Neuron (in vitro differentiated cells): ENCODE data around the gene XG.
A peak's percentile ranks its signal among the peaks of the same experiment; 100 is the strongest.
"Not testable (repeated sequence)": the region's sequence is repeated elsewhere in the genome, so short reads cannot be mapped to it uniquely, and the experiment has no call there.

Source experiments
- H2AFZ ChIP-seq: one replicate; pipeline ENCODE4 v1.6.1; 2013; ENCODE audit warnings: low read depth, mild to moderate bottlenecking, inconsistent platforms, low read length, moderate library complexity
- H3K27me3 ChIP-seq: one replicate; pipeline ENCODE4 v1.6.1; 2013; ENCODE audit warnings: low read length; ENCODE audit not compliant: insufficient read depth
- H3K36me3 ChIP-seq: one replicate; pipeline ENCODE4 v1.6.1; 2013; ENCODE audit warnings: low read length; ENCODE audit not compliant: insufficient read depth
- H3K4me1 ChIP-seq: one replicate; pipeline ENCODE4 v1.6.1; 2013; ENCODE audit warnings: low read length; ENCODE audit not compliant: insufficient read depth
- H3K4me3 ChIP-seq: 2 replicates; pipeline ENCODE4 v1.5.1; 2013; ENCODE audit warnings: mild to moderate bottlenecking, low read length, moderate library complexity
- H3K9me3 ChIP-seq: one replicate; pipeline ENCODE4 v1.6.1; 2013; ENCODE audit warnings: low read length

XG gene

GRCh38 chrX:2751874-2752300 is at the start of gene XG:
Gene XG, plus strand, starts transcription at chrX:2752040. Its CDS starts 235 bp downstream, at chrX:2752275.
- H3K4me1 ChIP-seq, H3K36me3 ChIP-seq, H3K4me3 ChIP-seq, H3K27me3 ChIP-seq, H3K9me3 ChIP-seq, H2AFZ ChIP-seq: not testable (repeated sequence)

- H3K4me1 ChIP-seq = peaks cover 53% of the 10 kb centered on the region
These were observed 47.9 kb upstream of the XG start for GRCh38 chrX:2703991-2704369.

GRCh38 chrX:2705046-2705832 is 46.6 kb upstream of the XG start:
- Histone ChIP-seq H3K4me3 (no peak overlapping the region), H3K27me3 (no peaks in the 10 kb centered on the region), H3K36me3 (no peaks in the 10 kb centered on the region), H2AFZ (no peak overlapping the region), H3K4me1 (peaks cover 62% of the 10 kb centered on the region), H3K9me3 (no peaks in the 10 kb centered on the region)

More at GRCh38 chrX:2703991-2704369, 47.9 kb upstream of the XG start:
- no peak overlapping the region for H3K4me3 ChIP-seq
- H3K9me3 ChIP-seq = no peaks in the 10 kb centered on the region
- no peaks in the 10 kb centered on the region for H3K36me3 ChIP-seq
- H3K27me3 ChIP-seq = no peaks in the 10 kb centered on the region
- no peak overlapping the region for H2AFZ ChIP-seq

GRCh38 chrX:2707334-2707760 is 44.5 kb upstream of the XG start:
- Histone ChIP-seq H3K4me3 (no peak overlapping the region), H3K27me3 (no peaks in the 10 kb centered on the region), H3K36me3 (no peaks in the 10 kb centered on the region), H3K9me3 (no peaks in the 10 kb centered on the region), H3K4me1 (peaks cover 66% of the 10 kb centered on the region), H2AFZ (no peak overlapping the region)

- Histone ChIP-seq H2AFZ (no peak overlapping the region), H3K4me1 (peaks cover 64% of the 10 kb centered on the region), H3K36me3 (peaks cover 4% of the 10 kb centered on the region), H3K4me3 (no peak overlapping the region), H3K9me3 (no peaks in the 10 kb centered on the region), H3K27me3 (no peaks in the 10 kb centered on the region)
These were observed 43.8 kb upstream of the XG start for GRCh38 chrX:2708021-2708420.

- Histone ChIP-seq H3K4me1 (peaks cover 58% of the 10 kb centered on the region), H2AFZ (no peak overlapping the region), H3K36me3 (peaks cover 7% of the 10 kb centered on the region), H3K4me3 (no peak overlapping the region), H3K27me3 (no peaks in the 10 kb centered on the region), H3K9me3 (no peaks in the 10 kb centered on the region)
These were observed 43.1 kb upstream of the XG start for GRCh38 chrX:2708592-2709188.

- Histone ChIP-seq H3K27me3 (no peaks in the 10 kb centered on the region), H3K9me3 (no peaks in the 10 kb centered on the region), H2AFZ (no peak overlapping the region), H3K36me3 (peaks cover 7% of the 10 kb centered on the region), H3K4me3 (no peak overlapping the region), H3K4me1 (peaks cover 49% of the 10 kb centered on the region)
These were observed 42.3 kb upstream of the XG start for GRCh38 chrX:2709556-2709955.

- Histone ChIP-seq H3K36me3 (peaks cover 12% of the 10 kb centered on the region), H3K4me1 (peaks cover 42% of the 10 kb centered on the region), H3K27me3 (no peaks in the 10 kb centered on the region), H2AFZ (peak overlapping the region; percentile 33), H3K9me3 (no peaks in the 10 kb centered on the region), H3K4me3 (peak overlapping the region; percentile 14)
These were observed 41.6 kb upstream of the XG start for GRCh38 chrX:2710041-2710840.

GRCh38 chrX:2711441-2711840 is 40.4 kb upstream of the XG start:
- H3K4me3 ChIP-seq = no peak overlapping the region
- H3K27me3 ChIP-seq = no peaks in the 10 kb centered on the region
- peaks cover 34% of the 10 kb centered on the region for H3K4me1 ChIP-seq
- peaks cover 15% of the 10 kb centered on the region for H3K36me3 ChIP-seq
- H2AFZ ChIP-seq = no peak overlapping the region
- no peaks in the 10 kb centered on the region for H3K9me3 ChIP-seq

- Histone ChIP-seq H3K9me3 (no peaks in the 10 kb centered on the region), H3K4me1 (peaks cover 26% of the 10 kb centered on the region), H3K27me3 (no peaks in the 10 kb centered on the region), H2AFZ (no peak overlapping the region), H3K36me3 (peaks cover 21% of the 10 kb centered on the region), H3K4me3 (no peak overlapping the region)
These were observed 39.4 kb upstream of the XG start for GRCh38 chrX:2712428-2712827.

GRCh38 chrX:2712890-2713840 is 38.7 kb upstream of the XG start:
- peaks cover 2% of the 10 kb centered on the region for H3K9me3 ChIP-seq
- peaks cover 28% of the 10 kb centered on the region for H3K36me3 ChIP-seq
- H3K27me3 ChIP-seq = no peaks in the 10 kb centered on the region
- H3K4me3 ChIP-seq = no peak overlapping the region
- no peak overlapping the region for H2AFZ ChIP-seq
- H3K4me1 ChIP-seq = peaks cover 19% of the 10 kb centered on the region

GRCh38 chrX:2714551-2714950 is 37.3 kb upstream of the XG start:
- Histone ChIP-seq H2AFZ (no peak overlapping the region), H3K36me3 (peaks cover 39% of the 10 kb centered on the region), H3K27me3 (no peaks in the 10 kb centered on the region), H3K4me3 (no peak overlapping the region), H3K9me3 (peaks cover 2% of the 10 kb centered on the region), H3K4me1 (peaks cover 11% of the 10 kb centered on the region)
